ENCODE results near the gene ZBTB7C. TPM values are rescaled to one million over a fixed set of nuclear protein-coding genes. Genes with fewer than 3 reads are reported as not detected.

The ZBTB7C gene
- polyA plus RNA-seq, 6 donors from 2014 or later = not detected

DNA sequence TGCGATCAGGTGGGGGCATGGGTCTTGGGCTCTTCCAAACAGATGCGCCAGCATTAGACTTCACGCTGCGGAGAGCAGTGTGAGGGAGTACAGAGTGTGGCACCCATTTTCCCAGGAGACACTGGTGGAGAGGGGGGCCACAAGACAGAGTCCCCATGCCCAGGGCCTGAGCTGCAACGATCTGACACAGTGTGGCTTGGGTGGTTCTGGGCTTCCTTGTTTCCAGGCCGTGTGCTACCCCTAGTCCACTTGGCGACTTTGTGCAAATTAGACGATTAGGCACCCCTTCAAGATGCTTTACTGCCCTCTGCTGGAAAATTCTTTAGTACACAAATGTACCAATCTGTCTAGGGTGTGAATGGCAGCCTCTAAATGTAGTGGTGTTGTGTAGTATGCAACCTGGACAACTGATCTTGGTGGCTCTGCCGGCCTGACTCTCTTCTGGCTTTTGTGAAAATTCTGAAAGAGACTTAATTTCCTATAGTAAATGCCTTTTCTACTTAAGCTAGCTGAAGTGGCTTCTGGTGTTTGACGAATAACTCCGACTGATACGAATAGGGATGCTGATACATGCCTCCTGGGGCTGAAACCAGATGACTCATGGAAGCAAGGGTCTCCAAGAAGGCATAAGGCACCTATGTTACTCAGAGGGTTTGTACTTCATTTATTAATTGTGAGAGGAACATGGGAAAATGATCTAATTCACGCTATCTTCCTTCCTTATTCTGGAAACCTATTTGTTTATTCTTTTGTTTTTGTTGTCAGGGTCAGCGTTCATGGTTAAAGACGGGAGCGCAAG is 386.5 kb downstream of the ZBTB7C start:
- H3K4me1 Mint-ChIP-seq = peaks cover 4 to 8% (median 5%) of the 10 kb centered on the region in 3 donors
- ATAC-seq (ENCODE audit: low read depth in 2 of 2) (peak; percentile 41 to 67), DNase-seq (peak; percentile 29)
- H3K27me3 Mint-ChIP-seq = peaks cover 31 to 73% (median 59%) of the 10 kb centered on the region in 3 donors
- H3K4me3 Mint-ChIP-seq = no peak overlapping the region
- H3K36me3 Mint-ChIP-seq = no peaks in the 10 kb centered on the region
- no peaks in the 10 kb centered on the region for H3K9me3 Mint-ChIP-seq
- H3K27ac Mint-ChIP-seq = peak overlapping the region in 1 of 6 donors; percentile 13

DNA sequence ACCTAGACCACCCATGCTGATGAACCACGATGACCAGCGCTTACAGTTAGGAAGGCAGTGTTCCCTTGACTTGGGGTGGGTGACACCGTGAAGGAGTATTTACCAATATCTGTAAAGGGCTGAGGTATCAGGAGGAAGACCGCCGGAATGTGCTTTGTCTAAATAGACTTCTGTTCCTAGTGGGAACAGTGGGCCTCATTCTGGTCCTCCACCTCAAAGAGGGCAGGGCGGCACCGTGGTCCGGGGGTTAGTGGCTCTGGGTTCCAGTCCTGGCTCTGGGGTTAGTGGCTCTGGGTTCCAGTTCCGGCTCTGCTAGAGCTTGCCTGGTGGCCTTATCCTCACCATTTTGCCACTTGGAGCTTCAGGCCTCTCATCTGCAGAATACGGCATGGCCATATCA is 387.2 kb downstream of the ZBTB7C start:
- DNase-seq = no peak
- Mint-ChIP-seq H3K9me3 (peaks cover 0 to under 1% (median 0%) of the 10 kb centered on the region in 7 donors), H3K36me3 (no peaks in the 10 kb centered on the region), H3K4me3 (no peak overlapping the region), H3K27ac (peak overlapping the region in 1 of 6 donors; percentile 23), H3K27me3 (peaks cover 26 to 73% (median 52%) of the 10 kb centered on the region in 3 donors), H3K4me1 (peaks cover 4 to 8% (median 5%) of the 10 kb centered on the region in 3 donors)
- ATAC-seq (ENCODE audit: low read depth in 2 of 2) = no peak

GRCh38 chr18:48021273-48021914 is 387.8 kb downstream of the ZBTB7C start:
- Mint-ChIP-seq H3K36me3 (no peaks in the 10 kb centered on the region), H3K27me3 (peaks cover 24 to 72% (median 57%) of the 10 kb centered on the region in 3 donors), H3K9me3 (peaks cover 0 to 5% (median 0%) of the 10 kb centered on the region in 7 donors), H3K4me3 (no peak overlapping the region), H3K27ac (peak overlapping the region in 1 of 6 donors; percentile 39), H3K4me1 (peaks cover 4 to 8% (median 5%) of the 10 kb centered on the region in 3 donors)
- ATAC-seq (ENCODE audit: low read depth in 2 of 2) = no peak
- DNase-seq = no peak

GRCh38 chr18:48020337-48021250 is 388.6 kb downstream of the ZBTB7C start:
- Mint-ChIP-seq H3K36me3 (no peaks in the 10 kb centered on the region), H3K27ac (no peak overlapping the region), H3K4me3 (no peak overlapping the region), H3K4me1 (peaks cover 4 to 8% (median 5%) of the 10 kb centered on the region in 3 donors), H3K27me3 (peaks cover 24 to 64% (median 51%) of the 10 kb centered on the region in 3 donors), H3K9me3 (peaks cover 0 to 8% (median 2%) of the 10 kb centered on the region in 7 donors)
- DNase-seq = no peak
- no peak for ATAC-seq (ENCODE audit: low read depth in 2 of 2)

- peaks cover 4 to 8% (median 5%) of the 10 kb centered on the region in 3 donors for H3K4me1 Mint-ChIP-seq
- H3K27me3 Mint-ChIP-seq = peaks cover 19 to 56% (median 42%) of the 10 kb centered on the region in 3 donors
- H3K27ac Mint-ChIP-seq = no peak overlapping the region
- peaks cover 2 to 14% (median 8%) of the 10 kb centered on the region in 7 donors for H3K9me3 Mint-ChIP-seq
- no peak for DNase-seq
- H3K4me3 Mint-ChIP-seq = no peak overlapping the region
- peaks cover 0 to 6% of the 10 kb centered on the region in 2 donors for H3K36me3 Mint-ChIP-seq
- no peak for ATAC-seq (ENCODE audit: low read depth in 2 of 2)
Measured at GRCh38 chr18:48019557-48020325, 389.4 kb downstream of the ZBTB7C start.

DNA sequence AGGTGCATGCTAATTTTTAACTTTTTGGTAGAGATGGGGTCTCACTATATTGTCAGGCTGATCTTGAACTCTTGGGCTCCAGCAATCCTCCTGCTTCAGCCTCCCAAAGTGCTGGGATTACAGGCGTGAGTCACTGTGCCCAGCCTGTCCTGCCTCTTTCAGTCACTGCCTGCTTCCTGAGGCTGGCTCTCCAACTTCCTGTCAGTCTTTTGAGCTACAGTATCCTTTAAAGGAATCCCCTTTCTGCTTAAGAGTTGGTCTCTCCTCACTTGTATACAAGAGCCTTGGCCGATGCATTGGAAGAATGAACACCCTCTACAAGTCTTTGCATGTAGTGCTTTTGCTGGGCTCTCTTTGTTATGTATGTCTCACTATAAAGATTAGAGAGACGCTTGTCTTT is 390.3 kb downstream of the ZBTB7C start:
- Mint-ChIP-seq H3K27me3 (peaks cover 18 to 53% (median 37%) of the 10 kb centered on the region in 3 donors), H3K9me3 (peaks cover 4 to 23% (median 14%) of the 10 kb centered on the region in 7 donors), H3K4me1 (peaks cover 4 to 8% (median 5%) of the 10 kb centered on the region in 3 donors), H3K4me3 (no peak overlapping the region), H3K27ac (no peak overlapping the region), H3K36me3 (peaks cover 0 to 11% of the 10 kb centered on the region in 2 donors)
- DNase-seq (no peak), ATAC-seq (ENCODE audit: low read depth in 2 of 2) (no peak)

- Mint-ChIP-seq H3K4me1 (peaks cover 1 to 3% (median 3%) of the 10 kb centered on the region in 3 donors), H3K36me3 (peaks cover 0 to 11% of the 10 kb centered on the region in 2 donors), H3K9me3 (peaks cover 5 to 34% (median 14%) of the 10 kb centered on the region in 7 donors), H3K27ac (no peak overlapping the region), H3K27me3 (peaks cover 13 to 41% (median 35%) of the 10 kb centered on the region in 3 donors), H3K4me3 (no peak overlapping the region)
- DNase-seq = no peak
- ATAC-seq (ENCODE audit: low read depth in 2 of 2) = no peak
Measured at GRCh38 chr18:48017635-48018034, 391.5 kb downstream of the ZBTB7C start.

GRCh38 chr18:48013162-48013561 is 396.0 kb downstream of the ZBTB7C start:
- no peak overlapping the region for H3K27ac Mint-ChIP-seq
- peaks cover 18 to 29% (median 20%) of the 10 kb centered on the region in 3 donors for H3K4me1 Mint-ChIP-seq
- H3K36me3 Mint-ChIP-seq = peaks cover 6 to 11% of the 10 kb centered on the region in 2 donors
- H3K4me3 Mint-ChIP-seq = no peak overlapping the region
- DNase-seq (no peak), ATAC-seq (ENCODE audit: low read depth in 2 of 2) (no peak)
- H3K9me3 Mint-ChIP-seq = peaks cover 5 to 43% (median 22%) of the 10 kb centered on the region in 7 donors
- H3K27me3 Mint-ChIP-seq = peaks cover 21 to 52% (median 41%) of the 10 kb centered on the region in 3 donors

DNA sequence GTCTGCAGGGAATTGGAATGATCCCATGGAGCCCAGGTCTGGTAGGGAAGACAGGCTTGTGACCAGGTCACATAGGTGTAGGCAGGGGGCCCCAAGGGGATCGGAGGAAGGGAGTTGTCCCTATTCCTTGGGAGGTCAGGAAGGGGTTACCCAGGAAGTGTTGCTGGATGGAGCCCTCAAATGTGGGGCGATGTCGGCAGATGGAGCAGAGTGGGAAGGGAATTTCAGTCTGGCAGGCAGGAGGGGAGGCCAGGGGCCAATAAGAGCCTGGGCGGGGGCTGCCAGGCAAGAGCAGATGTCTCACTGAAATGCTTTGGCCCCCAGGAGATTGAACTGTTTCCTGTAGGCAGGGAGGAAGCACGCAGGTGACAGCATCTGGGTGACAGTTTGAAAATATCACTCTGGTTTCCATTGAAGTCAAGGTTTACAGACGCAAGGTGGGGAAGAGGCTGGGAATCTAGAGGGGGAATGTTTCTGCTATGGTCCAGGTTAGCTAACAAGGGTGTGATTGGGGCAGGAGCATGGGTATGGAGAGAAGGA is 397.2 kb downstream of the ZBTB7C start:
- DNase-seq (no peak), ATAC-seq (ENCODE audit: low read depth in 2 of 2) (no peak)
- H3K4me1 Mint-ChIP-seq = peaks cover 18 to 35% (median 24%) of the 10 kb centered on the region in 3 donors
- peaks cover 5 to 43% (median 22%) of the 10 kb centered on the region in 7 donors for H3K9me3 Mint-ChIP-seq
- peaks cover 6 to 11% of the 10 kb centered on the region in 2 donors for H3K36me3 Mint-ChIP-seq
- H3K27me3 Mint-ChIP-seq = peaks cover 23 to 62% (median 45%) of the 10 kb centered on the region in 3 donors
- H3K4me3 Mint-ChIP-seq = peak overlapping the region in 2 of 8 donors; percentile 10 to 70
- peak overlapping the region in 1 of 6 donors; percentile 55 for H3K27ac Mint-ChIP-seq

- Mint-ChIP-seq H3K27ac (no peak overlapping the region), H3K4me3 (no peak overlapping the region), H3K4me1 (peaks cover 18 to 41% (median 24%) of the 10 kb centered on the region in 3 donors), H3K36me3 (peaks cover 6 to 10% of the 10 kb centered on the region in 2 donors), H3K9me3 (peaks cover 3 to 34% (median 21%) of the 10 kb centered on the region in 7 donors), H3K27me3 (peaks cover 29 to 65% (median 53%) of the 10 kb centered on the region in 3 donors)
- no peak for ATAC-seq (ENCODE audit: low read depth in 2 of 2)
- DNase-seq = no peak
Measured at GRCh38 chr18:48010264-48010663, 398.9 kb downstream of the ZBTB7C start.

GRCh38 chr18:48009116-48009745 is 400.0 kb downstream of the ZBTB7C start:
- no peak for ATAC-seq (ENCODE audit: low read depth in 2 of 2)
- H3K27me3 Mint-ChIP-seq = peaks cover 29 to 65% (median 48%) of the 10 kb centered on the region in 3 donors
- peaks cover 0 to 6% of the 10 kb centered on the region in 2 donors for H3K36me3 Mint-ChIP-seq
- H3K27ac Mint-ChIP-seq = peak overlapping the region in 2 of 6 donors; percentile 19 to 51
- peak overlapping the region; percentile 21 to 84 (median 70) for H3K4me3 Mint-ChIP-seq
- H3K9me3 Mint-ChIP-seq = peaks cover 0 to 24% (median 13%) of the 10 kb centered on the region in 7 donors
- H3K4me1 Mint-ChIP-seq = peaks cover 18 to 41% (median 24%) of the 10 kb centered on the region in 3 donors
- no peak for DNase-seq
